CD4-positive, alpha-beta T cell treated with Interleukin-12 subunit alpha and Interleukin-12 subunit beta, for 1 hour (primary cell): ENCODE data around the gene TK2.

ENCODE experiments used
- DNase-seq: peaks from one replicate; pipeline ENCODE4 v3.0.0-alpha.2; 2020

Gene TK2

DNA sequence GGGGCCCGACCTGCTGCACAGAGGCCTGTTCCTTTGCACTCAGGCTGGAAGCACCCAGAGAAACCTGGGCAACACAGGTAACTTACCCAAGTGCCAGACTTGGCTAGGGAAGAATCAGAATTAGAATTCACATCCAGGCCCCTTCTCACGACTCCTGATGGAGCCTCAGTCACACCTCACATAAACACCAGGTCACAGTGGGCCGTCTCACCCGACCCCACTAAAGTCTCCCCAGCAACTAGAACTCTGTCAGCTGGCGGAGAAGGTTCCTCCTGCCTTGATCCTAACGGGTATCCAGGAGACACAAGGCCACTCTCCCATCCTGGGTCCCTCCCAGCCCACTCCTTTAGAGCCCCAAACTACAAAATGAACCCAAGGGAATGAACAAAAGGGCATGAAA is 6.4 kb downstream of the TK2 start:
- DNase-seq: no peak

DNA sequence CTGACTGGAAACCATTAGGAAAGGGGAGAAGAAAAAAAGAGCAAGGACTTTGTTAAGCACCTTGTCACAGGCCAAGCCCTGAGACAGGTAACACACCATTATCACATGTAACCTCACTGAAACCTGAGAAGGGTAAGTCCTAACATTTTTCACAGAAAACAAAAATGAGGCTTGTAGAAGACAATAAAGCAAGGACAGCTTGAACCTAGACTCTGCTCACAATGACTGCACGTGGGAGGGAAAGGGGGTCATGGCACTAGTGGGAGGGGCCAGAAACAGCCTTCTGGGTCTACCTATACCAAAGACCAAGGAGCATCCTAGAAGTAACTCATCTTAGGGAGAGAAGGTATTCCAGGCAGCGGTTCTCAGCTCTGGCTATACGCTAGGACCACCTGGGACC is 7.5 kb downstream of the TK2 start:
- no peak for DNase-seq

DNA sequence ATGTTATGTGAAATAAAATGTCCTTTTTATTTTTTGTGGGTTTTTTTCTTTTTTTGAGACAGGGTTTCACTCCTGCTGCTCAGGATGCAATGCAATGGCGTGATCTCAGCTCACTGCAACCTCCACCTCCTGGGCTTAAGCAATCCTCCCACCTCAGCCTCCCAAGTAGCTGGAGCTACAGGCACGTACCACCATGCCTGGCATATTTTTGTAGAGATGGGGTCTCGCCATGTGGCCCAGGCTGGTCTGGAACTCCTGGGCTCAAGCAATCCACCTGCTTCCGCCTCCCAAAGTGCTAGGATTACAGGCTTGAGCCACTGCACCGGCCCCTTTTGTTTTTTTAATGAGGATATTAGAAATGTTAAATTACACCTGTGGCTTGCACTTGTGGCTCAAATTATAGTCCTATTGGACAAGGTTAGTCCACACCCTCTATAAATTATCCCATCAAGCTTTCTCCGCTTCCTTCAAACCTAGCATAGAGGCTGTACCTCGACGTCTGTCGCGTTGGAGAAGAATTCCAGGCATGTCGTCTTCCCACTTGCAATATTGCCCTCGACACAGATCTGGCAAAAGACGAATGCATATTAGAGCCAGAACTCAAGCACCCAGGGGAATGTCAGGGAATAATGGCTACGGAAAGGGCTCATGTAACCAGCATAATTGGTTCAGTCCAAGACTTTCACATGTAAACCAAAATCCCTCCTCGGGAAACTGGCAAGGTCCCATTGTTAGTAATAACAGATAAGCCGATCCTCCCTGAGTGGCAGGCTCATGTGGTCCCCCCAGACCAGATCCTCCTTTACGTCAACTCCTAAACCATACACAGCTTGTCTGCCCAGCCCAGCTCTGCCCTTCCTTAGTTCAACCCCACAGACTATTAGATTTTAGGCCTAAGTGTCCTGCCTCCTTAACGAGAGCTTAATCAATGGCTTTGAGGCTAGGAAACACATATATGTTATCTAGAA is 8.2 kb downstream of the TK2 start:
- no peak for DNase-seq

DNA sequence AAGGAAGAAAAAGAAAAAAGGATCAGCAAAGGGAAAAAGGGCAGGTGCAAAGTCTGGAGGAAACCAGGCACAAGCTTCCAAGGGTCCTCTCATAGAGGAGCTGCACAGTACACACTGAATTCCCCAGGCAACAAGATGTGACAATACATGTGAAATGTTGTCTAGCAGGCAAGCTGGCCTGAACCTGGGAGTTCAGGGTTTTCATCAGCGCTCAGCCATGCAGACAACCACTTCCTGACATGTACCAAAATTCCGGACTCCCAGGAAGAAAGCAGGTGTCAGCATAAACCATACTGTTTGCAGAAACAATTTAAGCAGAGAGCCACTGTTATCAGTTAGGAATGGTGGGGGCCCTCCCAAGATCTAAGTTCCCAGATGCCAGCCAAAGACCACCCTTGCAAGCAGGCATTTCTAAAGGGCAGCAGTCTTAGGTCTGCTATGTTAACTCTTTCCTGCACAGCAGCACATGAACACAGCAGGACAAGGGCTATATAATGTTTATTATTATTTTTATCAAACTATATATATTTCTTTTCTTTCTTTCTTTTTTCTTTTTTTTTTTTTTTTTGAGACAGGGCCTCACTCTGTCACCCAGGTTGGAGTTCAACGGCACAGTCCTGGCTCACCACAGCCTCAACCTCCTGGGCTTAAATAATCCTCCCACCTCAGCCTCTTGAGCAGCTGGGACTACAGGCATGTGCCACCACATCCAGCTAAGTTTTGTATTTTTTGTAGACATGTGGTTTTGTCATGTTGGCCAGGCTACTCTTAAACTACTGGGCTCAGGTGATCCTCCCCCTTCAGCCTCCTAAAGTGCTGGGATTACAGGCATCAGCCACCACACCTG is 10.1 kb downstream of the TK2 start:
- DNase-seq: no peak

DNA sequence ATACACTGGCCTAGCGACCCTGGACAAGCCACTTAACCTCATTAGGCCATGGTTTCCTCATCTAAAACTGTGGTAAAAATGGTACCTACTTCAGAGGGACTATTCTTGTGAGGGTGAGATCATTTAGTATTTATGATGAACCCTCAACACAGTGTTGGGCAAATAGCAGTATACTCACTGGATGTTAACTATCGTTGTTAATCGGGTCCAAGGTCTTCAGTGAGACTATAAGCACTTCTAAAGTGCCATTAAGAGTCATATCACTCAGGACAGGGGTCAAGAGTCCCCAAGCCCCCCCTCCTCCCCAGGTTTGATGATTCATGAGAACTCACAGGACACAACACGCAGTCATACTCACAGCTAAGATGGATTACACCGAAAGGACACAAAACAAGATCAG is 11.0 kb downstream of the TK2 start:
- no peak for DNase-seq

DNA sequence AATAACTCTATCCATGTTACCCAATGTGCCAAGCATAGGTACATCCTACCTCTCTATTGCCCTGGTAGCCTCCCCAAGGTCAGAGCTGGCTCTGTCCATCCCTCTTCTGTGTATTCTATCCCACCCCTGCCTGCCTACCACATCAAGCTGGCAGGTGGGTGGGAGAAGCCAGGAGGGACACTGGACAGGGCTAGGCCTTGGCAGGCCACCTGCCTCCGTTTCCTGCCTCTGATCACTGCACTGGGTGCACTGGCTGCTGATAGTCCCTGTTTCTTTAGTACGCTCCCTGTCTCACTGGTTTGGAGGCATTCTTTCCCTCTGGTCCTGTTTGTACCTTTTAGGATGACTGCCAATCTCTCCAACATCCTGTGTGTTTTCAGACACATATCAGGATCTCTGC is 12.7 kb downstream of the TK2 start:
- no peak for DNase-seq

DNA sequence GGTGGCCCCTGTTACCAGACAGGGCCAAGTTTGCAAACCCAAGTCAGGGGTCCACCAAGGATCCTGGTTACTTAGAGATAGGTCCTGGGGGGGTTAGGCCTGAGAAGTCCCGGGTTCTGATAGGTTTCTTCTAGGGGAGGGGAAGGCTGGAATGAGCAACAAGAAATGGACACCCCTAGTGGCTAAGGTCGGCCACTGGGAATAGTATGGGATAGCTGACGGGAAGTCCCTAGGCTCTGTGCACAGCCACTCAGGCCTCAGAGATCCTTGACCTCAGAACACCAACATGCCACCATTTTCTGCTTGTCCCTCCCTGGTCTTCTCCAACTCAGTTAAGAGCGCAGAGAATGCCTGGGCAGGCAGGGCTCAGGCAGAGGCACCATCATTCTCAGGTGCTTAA is 13.4 kb downstream of the TK2 start:
- no peak for DNase-seq

DNA sequence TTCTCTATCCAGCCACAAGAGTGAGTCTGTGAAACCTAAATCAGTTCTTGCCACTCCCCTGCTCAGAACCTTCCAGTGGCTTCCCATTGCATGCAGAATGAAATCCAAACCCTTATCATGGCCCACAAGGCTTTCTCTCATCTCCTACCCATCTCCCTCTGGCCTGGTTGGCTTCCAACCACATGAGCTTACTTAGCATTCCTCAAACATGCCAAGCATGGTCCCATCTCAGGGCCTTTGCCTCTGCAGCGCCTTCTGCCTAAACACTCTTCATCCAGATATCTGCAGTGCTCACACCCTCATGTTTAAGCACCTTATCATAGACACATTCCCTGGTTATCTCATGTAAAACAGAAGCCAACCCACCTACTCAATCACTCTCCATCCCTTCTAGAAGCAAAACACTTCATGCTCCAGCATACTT is 15.5 kb downstream of the TK2 start:
- DNase-seq: no peak

DNA sequence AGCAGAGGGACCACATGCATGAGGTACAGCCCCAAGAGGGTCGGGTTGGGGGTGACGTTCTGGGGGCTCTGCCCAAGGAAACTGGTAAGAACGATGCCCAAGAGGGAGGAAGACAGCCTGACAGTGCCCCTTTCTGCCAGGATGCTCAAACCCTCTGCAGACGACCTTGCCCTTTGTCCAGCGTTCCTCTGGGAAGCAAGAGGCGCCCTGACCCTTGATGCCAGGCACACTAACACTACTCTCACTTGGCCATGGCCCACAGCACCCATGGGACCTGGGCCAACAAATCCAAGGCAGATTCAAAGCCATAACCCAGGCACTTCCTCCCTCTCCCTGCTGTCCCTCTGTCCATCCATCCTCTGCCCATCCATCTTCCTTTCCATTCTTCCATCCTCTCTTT is 20.4 kb downstream of the TK2 start:
- DNase-seq: no peak

DNA sequence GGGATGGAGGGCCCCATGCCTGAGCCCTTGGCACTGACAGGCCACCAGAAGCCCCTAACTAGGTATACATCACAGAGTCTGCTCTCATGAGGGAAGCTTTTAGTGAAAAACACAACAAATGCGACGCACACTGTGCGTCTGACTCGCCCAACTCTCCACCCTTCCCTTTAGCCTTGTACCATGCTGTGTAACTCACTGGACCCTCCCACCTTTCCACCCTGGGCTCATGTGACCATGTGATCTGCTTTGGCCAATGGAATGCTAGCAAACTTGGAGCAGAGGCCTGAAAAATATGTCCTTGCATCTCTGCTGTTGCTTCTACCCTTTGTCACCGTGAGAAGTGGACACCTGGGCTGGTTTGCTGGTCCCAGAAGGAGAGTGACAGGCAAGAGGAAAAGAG is 21.6 kb downstream of the TK2 start:
- no peak for DNase-seq

DNA sequence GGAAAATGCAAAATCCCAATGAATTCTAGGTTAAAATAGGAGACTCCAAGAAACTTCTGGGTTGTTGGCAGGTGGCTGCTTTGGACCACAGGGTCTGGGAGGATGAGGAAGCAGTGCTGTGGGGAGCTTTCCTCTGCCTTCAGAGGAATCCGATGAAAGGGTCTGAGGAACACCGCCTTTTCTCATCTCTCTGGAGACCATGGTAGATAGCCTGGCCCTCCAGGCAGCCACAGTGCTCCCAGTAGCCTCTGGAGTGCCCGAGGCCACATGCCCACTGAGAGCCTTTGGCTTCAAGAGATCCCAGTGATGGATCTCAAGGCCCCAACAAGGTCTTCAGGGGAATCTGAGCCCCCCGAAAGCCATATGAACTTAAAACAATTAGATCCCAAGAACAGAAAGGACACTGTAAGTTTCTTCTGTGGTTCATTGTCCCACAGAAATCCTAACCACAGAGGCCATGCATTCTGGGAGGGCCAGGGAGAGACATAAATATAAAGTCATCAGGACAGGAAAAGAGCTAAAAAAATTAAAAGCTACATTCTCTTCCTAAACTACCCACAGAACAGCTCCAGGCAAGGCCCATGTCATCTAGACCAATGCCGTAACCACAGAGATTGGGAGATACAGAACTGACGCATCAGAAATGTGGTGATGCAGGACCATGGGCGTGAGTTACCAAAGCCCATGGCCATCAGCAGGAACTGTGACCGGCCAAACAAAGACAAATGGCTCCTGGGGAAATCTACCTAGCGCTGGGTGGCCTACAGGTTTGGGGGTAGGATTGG is 24.3 kb downstream of the TK2 start:
- DNase-seq: peak; percentile 28

DNA sequence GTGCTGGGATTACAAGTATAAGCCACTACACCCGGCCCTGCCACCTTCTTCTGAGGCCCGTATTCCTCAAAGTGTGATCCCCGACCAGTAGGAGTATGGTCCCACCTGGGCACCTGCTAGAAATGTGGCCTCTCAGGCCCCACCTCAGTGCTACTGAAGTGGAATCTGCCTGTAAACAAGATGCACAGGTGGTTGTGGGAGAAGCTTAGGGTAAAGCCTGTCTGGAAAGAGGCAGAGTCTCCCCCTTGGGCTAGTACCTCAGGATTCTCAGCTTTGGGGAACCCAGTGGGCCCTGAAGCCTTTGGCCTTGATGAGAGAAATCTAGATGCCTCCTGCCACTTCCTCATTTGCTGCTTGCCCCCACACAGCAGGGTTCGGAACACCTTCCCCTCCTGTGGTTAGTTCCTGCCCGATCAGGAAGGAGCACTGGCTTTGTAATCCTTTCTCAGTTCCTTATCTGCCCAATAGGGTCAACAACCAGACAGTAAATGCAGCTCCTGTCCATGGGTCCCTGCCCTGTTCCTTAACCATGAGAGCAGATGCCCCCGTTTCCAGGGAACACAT is 25.2 kb downstream of the TK2 start:
- DNase-seq: peak; percentile 50

DNA sequence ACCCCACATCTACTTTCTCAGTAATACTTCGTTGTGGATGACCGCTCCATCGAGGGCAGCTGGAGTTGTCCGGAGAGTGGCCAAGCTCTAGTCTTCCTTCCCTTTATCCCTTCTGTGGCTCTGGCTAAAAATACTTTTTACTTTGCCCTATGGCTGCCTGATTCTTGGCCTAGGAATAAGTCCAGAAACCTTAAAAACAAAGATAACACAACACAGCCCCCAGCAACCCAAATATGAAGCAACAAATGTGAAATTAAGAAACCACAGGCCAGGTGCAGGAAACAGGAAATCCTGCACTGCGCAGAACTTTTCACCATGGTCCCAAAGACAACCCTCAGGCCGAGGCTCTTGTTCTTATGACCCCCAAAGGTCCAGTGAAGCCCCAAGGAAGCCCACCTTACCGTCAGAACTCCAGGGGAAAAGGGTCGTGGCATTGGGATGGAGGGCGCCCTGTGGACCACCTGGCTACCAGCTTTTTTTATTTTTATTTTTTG is 26.0 kb downstream of the TK2 start:
- DNase-seq: peak; percentile 63

DNA sequence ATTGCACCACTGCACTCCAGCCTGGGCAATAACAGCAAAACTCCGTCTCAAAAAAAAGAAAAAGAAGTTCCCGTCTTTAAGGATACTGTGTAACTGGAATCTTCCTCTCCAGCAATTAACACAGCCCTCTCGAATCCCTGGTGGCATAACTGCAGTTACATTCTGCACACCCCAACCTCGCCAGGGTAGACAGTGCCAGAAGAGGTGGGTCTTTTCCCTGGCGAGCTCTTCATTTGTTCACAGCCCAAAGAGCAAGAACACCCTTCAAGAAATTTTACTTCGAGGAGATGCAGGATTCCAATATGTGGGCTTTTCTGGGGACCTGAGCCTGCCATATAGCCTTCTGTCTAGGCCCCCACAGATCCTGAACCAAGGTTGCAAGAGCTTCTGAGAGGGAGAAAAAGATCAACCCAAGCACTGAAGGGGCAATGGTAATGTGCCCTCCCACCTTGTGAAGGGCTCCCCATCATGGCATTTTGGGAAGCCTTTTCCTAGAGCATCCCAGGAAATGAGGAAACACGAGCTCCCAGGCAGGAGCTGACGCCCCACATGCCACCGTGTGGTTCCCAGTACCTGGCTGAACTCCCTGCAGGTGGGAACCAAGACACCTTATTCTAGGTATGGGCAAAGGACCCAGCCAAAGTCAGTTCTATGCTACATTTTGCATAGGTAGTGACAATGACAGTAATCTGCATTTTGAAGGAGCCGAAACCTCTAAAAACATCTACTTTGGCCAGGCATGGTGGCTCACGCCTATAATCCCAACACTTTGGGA is 26.9 kb downstream of the TK2 start:
- no peak for DNase-seq

DNA sequence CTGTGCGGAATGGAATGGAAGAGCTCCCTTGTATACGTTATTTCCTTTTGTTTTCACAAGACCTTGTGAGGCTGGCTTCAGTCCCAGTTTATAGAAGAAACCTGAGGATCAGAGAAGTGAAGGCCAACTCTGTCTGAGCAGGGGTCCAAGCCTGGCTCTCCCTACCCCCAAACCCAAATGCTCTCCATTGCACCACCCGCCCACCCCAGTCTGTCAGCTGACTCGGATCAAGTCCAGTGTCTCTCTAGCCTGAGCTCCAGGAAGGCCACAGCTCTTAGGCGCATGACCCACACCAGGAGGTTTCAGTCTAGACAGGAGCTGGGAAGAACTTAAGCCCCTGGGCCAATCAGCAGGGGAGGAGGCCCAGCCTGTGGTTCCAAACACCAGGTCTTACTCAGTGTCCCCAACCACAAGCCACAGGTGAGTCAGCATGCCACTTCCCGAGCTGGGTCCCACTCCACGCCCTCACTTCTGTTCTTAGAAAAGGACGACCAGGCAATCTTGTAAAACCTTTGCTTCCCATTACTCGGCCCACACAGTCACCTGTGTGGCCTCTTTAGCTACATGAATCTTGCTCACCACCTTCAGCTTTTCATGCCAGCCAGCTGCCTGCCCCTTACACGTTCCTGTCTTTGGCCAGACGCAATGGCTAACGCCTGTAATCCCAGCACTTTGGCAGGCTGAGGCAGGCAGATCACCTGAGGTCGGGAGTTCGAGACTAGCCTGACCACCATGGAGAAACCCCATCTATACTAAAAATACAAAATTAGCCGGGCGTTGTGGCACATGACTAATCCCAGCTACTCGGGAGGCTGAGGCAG is 27.8 kb downstream of the TK2 start:
- DNase-seq: peak; percentile 84

DNA sequence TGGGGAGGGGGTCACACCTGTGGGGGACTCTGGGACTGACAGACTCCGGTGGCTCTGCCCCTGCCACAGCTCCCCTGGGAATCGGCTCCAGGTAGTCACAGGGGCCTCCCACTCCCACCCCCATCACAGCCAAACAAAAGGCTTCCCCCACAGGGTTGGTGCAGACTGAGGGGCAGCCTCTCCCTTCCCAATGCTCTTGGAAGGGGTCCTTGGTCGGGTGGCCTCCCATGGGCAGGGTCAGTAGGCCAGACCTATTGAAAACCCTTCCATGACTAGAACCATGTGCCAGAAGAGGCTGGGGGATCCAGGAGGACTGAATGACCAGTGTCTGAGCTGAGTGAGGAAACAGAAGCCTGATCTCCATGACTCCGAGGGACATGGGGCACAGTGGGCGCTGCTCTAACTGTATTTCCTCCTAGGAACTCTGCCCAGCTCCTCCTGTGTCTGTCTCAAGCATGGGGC is 28.6 kb downstream of the TK2 start:
- DNase-seq: no peak

DNA sequence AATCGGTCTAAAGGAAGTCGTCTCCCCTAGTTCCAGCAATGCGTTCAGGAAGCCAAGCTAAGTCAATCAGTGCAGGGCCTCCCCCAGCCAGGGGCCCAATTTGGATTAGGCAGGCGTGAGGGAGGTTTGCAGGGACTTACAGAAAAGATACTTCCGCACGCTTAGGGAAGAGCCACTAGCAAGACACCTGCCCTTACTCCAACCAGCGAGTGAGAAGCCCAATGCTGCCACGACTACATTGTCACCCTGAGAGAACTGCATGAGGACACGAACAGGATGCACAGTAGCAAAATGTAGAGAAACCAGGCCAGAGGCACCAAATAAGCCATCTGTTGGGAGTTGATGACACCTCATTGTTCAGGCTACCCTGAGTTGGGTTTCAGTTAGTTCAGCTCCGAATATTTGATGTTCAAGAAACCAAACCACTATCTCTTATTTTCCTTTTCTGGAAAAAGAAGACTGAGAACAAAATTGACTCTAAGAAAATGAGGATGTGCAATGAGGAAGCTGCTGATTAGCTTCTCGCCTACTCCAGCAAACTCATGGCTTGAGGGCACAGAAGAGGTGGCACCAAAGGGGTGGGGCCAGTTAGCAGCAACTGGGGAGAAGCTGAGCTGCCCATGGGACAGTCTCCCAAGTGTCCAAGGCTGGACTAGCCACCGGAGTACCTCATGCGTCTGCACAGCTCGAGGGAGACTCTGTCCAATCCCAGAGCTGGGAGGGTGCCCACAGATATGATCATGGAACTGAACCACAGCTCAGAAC is 29.3 kb downstream of the TK2 start:
- DNase-seq: peak; percentile 21

DNA sequence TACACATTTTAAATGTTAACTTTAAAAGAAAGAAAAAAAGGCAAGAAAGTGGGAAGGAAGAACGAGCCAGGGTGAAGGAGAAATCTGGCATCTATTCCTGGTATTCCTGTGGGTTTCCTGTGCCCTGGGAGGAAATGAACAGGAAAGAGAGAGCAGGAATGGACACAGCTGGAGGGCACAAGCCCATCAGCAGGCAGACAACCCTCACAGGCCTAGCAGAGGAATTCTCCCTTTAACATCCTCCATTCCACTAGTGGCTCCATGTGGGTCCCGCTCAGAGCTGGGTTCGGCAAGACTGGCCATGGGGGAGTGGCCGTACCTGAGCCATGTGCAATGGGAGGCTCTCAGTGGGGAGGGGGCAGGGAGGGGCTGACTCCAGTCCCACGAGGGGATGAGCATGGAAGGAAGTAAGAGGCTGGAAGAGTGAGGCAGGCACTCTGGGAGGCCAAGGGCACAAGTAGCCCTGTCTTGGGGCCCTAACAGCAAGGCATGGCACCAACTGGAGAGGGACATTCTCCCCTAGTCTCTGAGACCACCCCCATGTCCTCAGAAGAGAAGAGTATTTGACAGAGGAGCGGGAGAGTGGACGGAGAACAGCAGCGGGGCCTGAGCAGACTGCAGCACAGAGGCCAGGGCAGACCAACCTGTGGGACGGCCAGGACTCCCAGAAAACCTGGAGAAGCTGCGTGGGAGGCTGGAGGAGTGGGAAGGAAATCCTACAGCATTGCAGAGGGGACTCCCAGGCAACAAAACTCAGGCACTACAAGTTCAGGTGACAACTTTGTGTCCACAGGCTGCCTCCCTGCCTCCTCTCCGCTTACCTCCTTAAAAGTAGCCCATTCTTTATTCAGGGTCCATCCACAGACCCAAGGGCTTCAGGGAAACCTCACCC is 30.2 kb downstream of the TK2 start:
- no peak for DNase-seq
